GM20000 (cell line): ENCODE data around the gene CYP3A7.
"Not testable (repeated sequence)": the region's sequence is repeated elsewhere in the genome, so short reads cannot be mapped to it uniquely, and the experiment has no call there.

Source experiments
- DNase-seq: peaks from one replicate; pipeline ENCODE4 v3.0.0; 2012; ENCODE audit warnings: low spot score
- CTCF ChIP-seq: IDR thresholded peaks from 2 replicates; pipeline ENCODE4 v1.5.1; 2012; ENCODE audit warnings: mild to moderate bottlenecking, control low read depth; ENCODE audit errors: extremely low read depth, missing control alignments

The CYP3A7 gene

GRCh38 chr7:99752356-99752755, 17.4 kb upstream of the CYP3A7 start:
- no peak for DNase-seq
- no peak for TF ChIP-seq CTCF

- not testable (repeated sequence) for DNase-seq
Measured at GRCh38 chr7:99751322-99752052, 16.5 kb upstream of the CYP3A7 start.

- no peak for DNase-seq
- no peak for TF ChIP-seq CTCF
Measured at GRCh38 chr7:99748846-99749579, 14.0 kb upstream of the CYP3A7 start.

- not testable (repeated sequence) for DNase-seq
Measured at GRCh38 chr7:99746915-99747314, 11.9 kb upstream of the CYP3A7 start.

- not testable (repeated sequence) for DNase-seq
Measured at GRCh38 chr7:99745395-99745794, 10.4 kb upstream of the CYP3A7 start.

GRCh38 chr7:99742737-99743394, 7.9 kb upstream of the CYP3A7 start:
- DNase-seq, result no peak
- no peak for TF ChIP-seq CTCF

- no peak for DNase-seq
Measured at GRCh38 chr7:99741441-99741795, 6.4 kb upstream of the CYP3A7 start.

GRCh38 chr7:99740573-99741440, 5.8 kb upstream of the CYP3A7 start:
- DNase-seq, result no peak
- no peak for TF ChIP-seq CTCF

More at GRCh38 chr7:99741441-99741795, 6.4 kb upstream of the CYP3A7 start:
- no peak for TF ChIP-seq CTCF
